T-helper 22 cell (primary cell): ENCODE results near the gene CPED1.
"Not testable (repeated sequence)": the region's sequence is repeated elsewhere in the genome, so short reads cannot be mapped to it uniquely, and the experiment has no call there.

Source experiments
- DNase-seq: peaks from one replicate; pipeline ENCODE4 v3.0.0-alpha.2; 2020; ENCODE audit warnings: low read depth

The CPED1 gene

DNA sequence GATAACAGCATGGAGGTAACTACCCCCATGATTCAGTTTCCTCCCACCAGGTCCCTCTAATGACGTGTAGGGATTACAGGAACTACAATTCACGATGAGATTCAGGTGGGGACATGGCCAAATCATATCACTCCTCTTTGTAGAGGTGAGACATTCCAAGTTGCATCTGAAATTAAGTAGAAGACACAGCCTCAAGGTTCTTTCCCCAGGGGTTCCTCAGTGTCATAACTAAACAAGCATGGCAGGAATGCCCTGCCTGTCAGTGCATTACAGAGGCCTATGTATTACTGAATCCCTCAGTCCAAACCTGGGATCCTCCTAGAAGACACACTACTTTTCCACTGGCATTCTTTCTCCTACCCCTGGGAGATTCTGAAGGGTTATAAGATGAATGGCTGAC, 297.7 kb downstream of the CPED1 start:
- DNase-seq = no peak

DNA sequence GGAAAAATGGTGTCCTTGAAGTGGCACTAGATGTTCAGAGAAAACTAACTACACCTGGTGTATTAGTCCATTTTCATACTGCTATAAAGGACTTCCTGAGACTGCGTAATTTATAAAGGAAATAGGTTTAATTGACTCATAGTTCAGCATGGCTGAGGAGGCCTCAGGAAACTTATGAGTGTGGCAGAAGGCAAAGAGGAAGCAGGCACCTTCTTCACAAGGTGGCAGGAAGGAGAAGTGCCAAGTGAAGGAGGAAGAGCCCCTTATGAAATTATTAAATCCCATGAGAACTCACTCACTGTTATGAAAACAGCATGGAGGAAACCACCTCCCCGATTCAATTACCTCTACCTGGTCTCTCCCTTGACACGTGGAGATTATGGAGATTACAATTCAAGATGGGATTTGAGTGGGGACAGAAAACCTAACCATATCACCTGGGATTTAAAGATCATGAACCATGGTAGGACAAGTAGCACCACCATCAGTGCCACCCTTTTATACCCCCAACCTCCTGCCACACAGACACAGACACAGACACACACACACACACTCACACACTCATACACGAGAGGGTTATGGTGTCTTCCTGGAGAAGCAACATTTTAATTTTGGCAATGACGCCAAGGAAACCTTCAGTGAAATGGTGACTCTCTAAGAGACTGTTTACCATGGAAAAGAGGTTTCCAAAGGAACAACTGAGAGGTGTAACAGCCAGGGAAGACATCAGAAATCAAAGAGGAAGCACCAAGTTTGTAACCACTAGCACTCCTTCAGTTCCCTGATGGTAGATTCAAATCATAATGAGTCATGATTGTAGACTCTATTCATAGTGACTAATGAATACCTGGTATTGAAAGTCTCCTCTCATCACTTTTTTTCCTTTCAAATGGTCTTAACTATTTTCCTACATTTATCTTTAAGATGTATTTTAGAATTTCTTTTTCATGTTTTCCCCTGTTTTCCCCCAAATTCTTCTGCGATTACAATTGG, 298.5 kb downstream of the CPED1 start:
- no peak for DNase-seq

DNA sequence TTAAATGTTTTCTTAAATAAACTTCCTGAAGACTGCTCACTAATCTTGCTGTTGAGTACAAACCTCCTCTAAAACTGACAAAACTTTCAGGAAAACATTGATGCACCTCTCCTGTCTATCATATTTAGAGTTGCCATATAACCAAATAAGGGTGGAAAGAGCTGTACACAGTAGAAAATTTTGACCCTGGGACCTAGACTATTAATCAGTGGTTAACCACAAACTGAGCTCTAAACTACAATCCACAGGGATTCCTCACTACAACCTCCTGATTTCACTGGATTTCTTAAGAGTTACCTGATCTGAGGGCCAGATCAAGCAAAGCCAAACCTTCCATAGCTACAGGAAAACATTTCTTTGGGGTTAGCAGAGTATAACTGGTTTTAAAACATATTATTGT, 300.4 kb downstream of the CPED1 start:
- no peak for DNase-seq

DNA sequence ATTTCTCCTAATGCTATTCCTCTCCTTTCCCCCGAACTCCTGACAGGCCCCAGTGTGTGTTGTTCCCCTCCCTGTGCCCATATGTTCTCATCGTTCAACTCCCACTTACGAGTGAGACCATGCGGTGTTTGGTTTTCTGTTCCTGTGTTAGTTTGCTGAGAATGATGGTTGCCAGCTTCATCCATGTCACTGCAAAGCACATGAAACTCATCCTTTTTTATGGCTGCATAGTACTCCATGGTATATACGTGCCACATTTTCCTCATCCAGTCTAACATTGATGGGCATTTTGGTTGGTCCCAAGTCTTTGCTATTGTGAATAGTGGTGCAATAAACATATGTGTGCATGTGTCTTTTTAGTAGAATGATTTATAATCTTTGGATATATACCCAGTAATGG, 301.4 kb downstream of the CPED1 start:
- not testable (repeated sequence) for DNase-seq

DNA sequence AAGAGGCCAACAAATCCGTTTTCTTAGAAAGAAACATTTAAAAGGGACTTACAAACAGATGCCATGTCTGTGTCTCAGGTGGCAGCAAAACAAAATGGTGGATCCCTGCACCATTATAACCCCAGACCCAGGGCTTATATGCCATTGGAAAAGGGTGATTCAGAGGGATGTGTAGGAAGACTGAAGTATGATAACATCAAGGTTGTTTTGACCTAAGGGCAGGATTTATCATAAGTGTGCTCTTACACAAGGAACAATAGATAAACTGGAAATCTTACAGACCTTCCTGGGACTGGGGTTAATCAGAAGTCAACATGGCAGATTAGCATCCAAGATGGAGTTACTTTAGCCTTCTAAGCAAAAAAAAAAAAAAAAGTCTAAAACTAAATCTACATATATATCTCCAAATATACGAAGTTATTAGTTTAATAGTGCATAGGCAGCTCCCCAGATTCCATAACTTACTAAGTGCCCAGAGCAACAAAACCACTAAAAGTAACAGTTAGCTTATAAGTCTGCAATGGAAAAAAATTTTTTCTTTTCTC, 306.0 kb downstream of the CPED1 start:
- DNase-seq = no peak

DNA sequence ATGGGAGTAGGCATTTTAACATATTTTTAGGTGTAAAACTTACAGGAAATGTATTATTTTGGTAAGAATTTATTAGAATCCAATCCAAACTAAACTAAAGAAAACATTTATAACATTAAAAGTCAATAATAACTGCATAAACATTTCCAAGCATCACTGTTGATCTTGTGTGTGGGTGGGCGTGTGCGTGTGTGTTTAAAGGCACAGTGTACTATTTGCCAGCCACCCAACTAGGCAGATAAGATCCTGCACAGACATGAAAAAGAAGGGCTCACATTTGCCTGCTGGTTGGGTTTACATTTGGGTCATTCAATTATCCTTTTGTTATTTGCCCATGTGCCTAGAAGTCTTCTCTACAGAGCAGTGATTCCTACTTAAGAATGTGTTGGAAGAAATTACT, 309.3 kb downstream of the CPED1 start:
- DNase-seq = no peak

DNA sequence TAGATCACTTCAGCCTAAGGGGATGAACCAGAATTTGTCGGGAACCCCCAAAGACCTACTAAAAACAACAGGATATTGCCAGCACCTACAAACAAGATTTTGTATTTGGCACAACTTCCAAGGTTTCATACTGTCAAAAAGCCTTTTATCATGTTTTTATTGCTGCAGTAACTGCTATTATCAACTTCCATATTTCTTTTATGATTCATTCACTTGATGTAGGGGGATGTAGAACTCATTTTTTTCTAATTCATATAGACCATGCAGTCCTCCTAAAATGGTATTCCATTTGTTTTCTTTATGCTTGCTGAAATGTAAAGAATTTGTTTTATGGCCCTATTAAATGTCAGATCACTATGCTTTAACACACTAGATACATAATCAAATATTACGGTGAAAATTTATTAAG, 310.3 kb downstream of the CPED1 start:
- DNase-seq = no peak

DNA sequence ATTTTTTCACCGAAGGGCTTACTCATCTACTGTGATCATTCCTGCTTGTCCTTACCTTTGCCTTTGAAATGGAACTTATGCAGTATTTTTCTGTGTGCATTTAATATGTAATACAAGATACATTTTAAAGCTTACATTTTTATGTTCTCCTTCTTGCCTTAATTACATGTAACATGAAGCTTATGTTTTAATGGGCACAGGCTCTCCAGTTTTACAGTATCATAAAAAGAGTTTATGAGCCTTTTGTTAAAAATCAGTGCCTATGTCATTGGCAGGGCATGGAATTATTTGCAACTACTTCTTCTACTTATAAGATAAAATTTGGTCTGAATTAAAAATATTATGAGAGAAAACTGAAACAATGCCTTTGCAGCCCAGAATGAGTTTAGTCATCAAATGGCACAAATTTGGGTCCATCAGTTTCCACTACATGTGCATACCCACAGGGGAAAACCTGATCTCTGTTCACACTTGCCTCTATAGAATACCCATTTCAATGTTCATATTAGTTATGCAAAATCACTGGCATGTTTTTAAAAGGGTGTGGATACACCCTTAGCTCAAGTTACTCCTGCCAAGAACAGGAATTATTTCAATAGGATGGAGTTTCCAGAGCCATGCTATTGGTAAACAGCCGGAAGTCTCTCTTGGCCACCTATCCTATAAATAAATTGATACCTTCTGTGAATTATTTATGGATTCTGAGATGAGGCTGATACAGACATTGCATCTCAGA, 312.3 kb downstream of the CPED1 start:
- DNase-seq = no peak

DNA sequence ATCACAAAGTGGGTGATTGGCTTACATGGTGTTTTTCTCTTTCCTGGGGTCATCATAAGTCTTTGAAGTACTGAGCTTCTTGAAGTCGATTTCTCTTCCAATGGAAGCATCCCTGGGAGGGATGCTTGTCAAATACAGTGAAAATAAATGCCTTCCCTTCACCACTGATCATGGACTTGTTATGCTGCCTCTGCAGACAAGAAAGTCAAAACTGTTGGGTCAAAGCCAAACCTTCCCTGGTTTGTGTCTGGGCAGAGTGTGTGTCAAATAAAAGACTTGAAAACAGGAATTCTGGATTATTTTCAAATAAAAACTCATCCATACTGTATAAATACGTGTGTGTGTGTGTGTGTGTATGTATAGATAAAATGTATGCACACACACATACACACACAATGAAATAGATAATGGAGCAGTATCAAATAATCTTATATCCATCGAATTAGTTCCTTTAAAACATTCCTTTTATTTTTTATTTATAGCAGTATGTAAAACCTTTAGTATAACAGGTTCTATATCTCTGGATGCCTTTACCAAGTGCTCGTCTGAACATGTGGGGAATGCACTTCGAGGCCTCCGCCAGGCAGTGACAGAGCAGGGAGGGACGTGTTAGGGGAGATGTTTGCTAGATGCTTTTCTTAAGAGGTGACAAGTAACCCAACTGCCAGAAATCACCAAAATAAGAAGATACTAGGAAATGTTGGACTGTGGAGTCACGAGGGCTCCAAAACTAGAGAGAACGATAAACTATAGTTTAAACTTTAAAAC, 313.1 kb downstream of the CPED1 start:
- DNase-seq = no peak

DNA sequence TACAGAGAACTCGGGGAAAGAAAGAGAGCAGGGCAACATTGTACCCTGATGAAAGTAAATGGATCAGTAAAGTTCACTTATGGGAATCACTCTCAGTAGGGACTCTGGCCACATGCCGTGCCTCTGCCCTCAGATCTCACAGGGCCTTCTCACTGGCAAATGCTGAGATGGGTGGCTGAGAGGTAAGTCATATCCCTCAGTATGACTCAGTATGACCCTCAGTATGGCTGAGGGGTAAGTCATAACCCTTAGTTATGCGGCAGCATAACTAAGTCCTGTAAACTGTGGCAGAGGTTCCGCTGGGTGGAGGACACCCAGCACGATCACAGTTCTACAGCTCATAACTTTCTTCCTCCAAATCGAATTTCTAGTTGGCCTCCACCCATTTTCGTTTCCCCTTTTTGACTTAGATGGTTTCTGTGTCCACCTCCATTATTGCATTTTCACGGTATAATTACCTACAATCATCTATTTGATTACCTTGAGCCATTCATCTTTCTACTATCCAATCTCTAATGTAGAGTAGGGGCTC, 313.8 kb downstream of the CPED1 start:
- DNase-seq = no peak

DNA sequence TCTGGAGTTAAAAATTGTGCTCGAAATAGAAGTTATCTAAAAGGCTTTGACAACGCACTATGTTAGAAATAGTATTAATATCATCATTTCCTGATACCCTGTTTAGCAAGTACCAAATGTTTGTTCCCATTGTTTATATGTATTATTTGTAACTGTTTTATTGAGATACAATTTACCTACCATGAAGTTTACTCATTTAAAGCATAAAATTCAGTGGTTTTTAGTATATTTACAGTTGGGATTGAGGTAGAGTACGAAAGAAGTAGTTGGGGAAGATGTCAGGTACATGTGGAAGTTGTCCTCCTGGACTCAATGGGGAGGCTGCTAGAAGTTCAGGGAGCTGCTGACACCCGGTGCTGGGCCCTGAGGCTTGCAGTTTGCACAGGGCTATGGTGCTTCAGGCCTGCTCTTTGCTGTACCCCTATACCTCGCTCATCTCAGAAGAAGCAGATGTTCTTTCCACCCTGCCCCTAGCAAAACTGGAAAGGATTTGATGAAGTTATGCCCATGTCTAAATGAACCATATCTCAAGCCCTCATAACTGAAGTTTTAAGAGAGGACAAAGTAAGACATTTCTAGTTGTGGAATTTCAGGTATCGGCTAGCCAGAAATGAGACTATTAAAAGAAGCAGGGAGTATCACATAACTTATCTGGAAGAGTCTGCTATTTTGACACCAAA, 315.1 kb downstream of the CPED1 start:
- DNase-seq = no peak

DNA sequence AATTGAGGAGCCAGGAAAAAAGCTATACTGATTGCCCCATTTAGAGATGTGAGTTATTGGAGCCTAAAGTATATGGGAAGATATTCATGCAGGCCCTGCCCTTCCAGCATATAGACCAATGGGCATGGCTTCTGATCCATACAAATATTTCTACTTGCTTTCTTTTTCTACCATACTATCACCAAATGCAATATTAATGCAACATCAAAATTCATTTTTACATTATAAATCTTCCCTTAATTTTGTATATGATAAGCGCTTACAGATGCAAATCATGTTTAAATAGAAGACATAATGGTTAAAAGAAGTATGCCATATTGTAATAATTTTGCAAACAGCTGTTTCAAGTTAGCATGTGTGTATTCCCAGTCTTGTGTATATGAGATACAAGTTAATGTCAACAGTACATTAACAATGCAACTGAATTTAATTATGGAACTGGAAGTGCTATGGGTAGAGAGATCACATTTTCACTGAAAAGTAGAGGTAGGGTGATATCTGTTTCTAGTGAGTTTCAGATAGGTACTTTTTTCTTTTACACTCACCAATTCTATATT, 315.7 kb downstream of the CPED1 start:
- DNase-seq = no peak

DNA sequence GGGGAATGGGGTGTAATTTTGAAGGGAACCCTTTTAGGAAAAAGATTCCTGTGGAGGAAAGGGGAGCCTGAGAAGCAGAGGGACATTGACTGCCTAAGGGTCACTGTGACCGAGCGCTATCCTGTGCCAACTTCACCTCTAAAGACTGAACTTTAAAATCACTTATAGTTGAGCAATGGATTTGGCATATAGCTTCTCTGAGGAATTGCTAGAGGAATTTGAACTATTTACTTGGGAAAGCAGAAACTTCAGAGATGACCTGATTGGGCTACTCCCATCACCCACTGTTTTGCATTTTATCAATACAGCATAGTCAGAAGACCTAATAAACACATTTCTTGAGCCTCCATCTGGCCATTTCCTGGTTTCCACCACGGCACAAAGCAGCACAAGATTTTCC, 316.6 kb downstream of the CPED1 start:
- DNase-seq = no peak

DNA sequence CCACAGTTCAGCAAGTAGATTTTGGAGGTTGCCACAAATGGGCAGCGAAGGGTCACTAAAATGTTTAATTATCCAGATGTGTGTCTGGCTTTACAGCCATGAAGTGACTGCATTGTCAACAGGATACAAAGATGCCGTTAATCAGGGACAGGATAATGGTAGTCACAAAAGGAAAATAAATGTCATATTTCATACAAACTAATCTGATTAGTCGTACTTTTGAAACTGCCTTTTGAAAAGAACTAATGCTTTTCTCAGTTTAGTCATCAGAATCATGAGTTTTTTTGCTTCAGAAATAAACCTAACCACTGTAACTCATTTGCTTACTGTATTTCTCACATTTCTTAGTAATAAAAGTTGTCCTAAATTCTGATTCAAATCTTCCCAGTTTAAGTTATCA, 318.1 kb downstream of the CPED1 start:
- DNase-seq = no peak

DNA sequence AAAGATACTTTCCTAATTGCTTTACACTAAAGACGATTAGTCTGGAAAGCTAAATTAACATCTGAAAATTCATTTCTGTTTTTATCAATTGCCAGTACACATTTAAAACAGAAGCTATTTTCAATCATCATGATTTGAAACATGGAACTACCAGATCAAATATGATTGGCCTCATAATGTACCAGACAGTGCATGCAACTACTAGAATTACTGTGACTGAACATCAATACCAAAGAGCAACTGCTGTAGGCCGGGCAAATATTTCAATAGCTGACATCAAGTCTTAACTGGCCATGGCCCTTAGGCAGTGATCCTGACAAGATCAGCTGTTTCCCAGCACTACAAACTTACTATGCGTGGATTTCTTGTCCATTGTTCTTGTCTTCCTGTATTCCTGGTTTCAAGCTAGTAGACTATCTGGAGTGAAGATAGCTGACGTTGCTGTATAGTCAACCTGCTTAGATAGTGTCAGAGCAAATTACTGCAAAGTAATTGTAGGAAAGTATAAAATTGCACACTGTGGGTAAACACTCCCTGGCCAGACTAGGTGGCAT, 318.6 kb downstream of the CPED1 start:
- no peak for DNase-seq

DNA sequence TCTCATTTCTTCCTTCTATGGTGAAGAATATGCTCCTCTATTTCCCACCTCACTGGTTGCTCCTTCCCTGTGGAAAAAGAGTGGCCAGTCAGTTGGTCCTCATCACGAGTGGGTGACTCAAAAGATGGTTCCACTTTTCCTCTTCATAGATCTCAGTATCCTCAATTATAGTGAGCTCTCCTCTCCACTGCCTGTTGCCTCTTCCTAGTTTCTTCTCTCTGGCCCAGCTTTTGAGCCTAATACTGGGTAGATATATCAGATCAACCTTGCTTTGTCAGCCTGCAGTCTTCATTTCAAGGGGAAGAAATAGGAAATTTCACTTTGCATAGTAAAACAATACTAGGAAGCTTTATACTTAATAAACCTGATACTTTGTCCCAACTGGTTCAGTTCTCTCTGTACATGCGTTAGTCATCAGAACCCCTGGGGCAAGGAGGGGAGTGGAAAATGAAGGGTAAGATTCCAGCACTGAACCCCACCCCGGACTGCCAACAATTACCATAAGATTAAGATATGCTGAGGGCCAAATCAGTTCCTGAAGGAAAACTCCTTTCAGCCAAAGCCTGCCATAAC, 324.8 kb downstream of the CPED1 start:
- DNase-seq = no peak

DNA sequence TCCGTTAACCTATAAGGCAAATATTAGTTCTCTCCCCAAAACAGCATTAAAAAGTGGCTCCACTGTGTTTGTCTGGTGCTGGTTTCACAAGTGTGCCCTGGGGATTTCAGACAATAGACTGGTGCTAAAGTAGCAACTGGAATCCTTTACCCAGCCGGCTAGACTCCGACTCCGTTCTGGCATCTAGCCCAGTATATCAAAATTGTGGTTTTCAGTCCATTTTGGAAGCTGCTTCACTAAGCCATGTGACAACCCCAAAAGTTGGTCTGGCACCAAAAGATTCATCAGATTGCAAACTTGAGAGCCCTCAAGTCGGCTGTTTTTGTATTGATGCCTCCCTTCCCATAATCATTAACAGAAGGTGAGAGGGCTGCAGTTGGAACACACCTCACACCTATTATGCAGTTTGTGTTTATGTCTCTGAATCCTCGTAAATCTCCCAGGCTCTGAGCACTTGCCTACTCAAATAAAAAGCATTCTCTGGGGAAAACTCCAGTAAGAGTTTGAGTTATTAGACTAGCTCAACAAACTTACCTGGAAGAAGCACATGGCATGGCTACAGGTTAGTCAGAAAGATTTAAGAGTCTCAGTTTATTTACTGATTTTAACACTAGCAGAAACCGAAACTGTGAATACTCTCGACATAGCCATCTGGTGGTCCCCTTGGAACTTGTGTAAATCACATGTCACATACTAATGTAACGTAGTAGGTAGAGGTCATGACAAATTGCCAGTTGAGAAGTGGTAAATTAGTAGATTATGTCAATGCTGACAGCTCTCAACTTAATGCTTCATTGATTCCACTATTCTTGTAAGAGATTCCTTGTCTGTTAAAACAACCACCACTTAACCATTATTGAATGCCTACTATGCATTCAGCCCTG, 325.5 kb downstream of the CPED1 start:
- DNase-seq = no peak

DNA sequence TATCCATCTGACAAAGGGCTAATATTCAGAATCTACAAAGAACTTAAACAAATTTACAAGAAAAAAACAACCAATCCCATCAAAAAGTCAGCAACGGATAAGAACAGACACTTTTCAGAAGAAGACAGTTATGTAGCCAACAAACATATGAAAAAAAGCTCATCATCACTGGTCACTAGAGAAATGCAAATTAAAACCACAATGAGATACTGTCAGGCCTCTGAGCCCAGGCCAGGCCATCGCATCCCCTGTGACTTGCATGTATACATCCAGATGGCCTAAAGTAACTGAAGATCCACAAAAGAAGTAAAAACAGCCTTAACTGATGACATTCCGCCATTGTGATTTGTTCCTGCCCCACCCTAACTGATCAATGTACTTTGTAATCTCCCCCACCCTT, 326.7 kb downstream of the CPED1 start:
- not testable (repeated sequence) for DNase-seq

DNA sequence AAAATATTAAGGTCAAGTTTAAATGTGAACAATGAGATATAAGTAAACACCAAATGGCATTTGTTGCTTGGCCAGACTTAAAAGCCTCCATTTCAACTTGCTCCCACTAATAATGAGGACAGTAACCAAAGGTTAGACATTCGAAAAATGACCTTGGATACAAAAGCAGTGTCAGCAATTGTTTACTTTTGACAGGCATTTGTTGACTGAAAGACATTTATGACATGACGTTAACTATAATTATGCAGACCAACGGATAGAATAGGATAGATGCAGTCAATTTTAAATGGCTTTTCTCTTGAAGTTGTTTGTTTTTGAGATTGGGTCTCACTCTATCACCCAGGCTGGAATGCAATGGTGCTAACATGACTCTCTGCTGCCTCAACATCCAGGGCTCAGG, 333.9 kb downstream of the CPED1 start:
- DNase-seq = no peak
